Fibroblast of mammary gland (primary cell): Measurements from ENCODE around the gene BBOF1.
"Not testable (repeated sequence)": the region's sequence is repeated elsewhere in the genome, so short reads cannot be mapped to it uniquely, and the experiment has no call there.

Source experiments
- DNase-seq: peaks from one replicate; pipeline ENCODE4 v3.0.0-alpha.2; 2010; ENCODE audit warnings: low read depth
- H3K4me3 ChIP-seq: 2 replicates; pipeline ENCODE4 v1.5.1; 2011; ENCODE audit warnings: low read depth, mild to moderate bottlenecking, low read length, moderate library complexity; ENCODE audit not compliant: control insufficient read depth
- CTCF ChIP-seq: conservative IDR thresholded peaks from 2 replicates; pipeline ENCODE4 v1.5.1; 2011; ENCODE audit warnings: low read depth, low read length, inconsistent platforms; ENCODE audit not compliant: control insufficient read depth, insufficient read depth

Gene BBOF1

DNA sequence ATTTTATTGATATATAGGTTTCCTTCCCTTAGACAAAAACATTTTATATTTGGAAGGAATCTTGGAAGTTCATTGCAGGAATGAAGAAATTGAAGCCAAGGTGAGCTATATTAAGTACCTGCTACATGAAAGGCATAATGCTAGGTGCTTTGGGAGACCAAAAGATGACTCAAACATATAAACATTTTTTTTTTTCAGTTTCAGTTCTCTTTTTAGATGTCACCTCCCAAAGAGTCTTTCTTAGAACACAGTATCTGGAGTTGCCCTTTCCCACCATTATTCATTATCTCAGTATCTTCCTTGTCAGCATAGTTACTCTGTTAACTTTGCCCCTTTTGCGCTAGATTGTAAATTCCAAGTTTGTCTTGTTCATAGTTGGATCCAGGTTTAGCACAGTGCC is 66.7 kb downstream of the BBOF1 start:
- DNase-seq: no peak
- peak overlapping the region; percentile 92 for H3K4me3 ChIP-seq
- TF ChIP-seq CTCF: no peak

DNA sequence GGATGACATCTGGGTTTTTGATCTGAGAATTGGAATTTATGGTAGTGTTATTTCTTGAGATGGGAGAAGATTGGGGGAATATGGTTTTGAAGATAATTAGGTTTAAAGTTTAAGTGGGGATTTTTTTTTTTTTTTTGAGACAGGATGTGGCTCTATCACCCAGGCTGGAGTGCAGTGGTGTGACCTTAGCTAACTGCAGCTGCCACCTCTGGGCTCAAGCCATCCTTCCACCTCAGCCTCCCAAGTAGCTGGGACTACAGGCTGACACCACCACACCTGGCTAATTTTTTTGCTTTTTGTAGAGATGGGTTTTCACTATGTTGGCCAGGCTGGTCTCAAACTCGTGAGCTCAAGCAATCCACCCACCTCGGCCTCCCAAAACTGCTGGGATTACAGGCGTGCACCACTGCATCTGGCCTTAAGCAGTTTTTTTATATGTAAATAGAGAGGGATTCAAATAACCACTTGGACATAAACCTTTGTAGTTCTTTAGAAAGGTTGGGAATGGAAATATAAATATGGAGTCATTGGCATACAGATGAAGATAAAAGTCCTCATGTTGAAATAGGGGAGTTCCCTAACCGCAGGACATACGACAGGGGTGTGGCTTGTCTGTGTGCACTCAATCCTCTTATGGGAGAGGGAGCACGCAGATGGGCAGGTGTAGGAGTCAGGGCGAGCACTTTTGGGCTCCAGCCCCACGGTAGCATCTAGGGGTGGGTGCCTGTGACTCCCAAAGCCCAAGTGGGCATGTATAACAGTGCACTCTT is 70.3 kb downstream of the BBOF1 start:
- H3K4me3 ChIP-seq: no peak overlapping the region
- DNase-seq: no peak
- TF ChIP-seq CTCF: no peak

DNA sequence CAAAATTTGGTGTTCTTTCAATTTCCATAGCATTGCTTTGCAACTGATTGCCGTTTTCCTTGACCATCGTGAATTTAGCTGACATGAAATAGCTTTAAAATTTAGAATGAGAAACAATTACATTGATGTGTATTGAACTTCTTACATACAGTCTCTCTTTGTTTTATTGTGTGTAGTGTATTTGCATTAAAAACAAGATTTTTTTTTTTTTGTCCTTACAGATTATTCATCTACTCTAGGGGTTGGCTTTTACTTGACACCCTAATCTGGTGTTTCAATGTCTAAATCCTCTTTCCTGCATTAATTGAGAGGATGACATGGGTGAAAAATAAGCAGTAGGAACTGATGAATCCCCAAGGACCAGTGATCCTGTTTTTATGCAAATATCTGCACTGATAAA is 86.2 kb downstream of the BBOF1 start:
- no peak overlapping the region for H3K4me3 ChIP-seq

GRCh38 chr14:74109369-74109768 is 90.2 kb downstream of the BBOF1 start:
- DNase-seq: no peak
- no peak overlapping the region for H3K4me3 ChIP-seq
- no peak for TF ChIP-seq CTCF

More for the DNA sequence above, 86.2 kb downstream of the BBOF1 start:
- no peak for TF ChIP-seq CTCF
- no peak for DNase-seq

- H3K4me3 ChIP-seq: not testable (repeated sequence)
- peak; percentile 70 for DNase-seq
- TF ChIP-seq CTCF: peak; percentile 64
Measured at GRCh38 chr14:74111395-74112216, 92.5 kb downstream of the BBOF1 start.
